Measurements from ENCODE around the gene CCDC185. TPM values are rescaled to one million over a fixed set of nuclear protein-coding genes. Genes with fewer than 3 reads are reported as not detected.

The CCDC185 gene
- polyA plus RNA-seq, 3 donors, result not detected

DNA sequence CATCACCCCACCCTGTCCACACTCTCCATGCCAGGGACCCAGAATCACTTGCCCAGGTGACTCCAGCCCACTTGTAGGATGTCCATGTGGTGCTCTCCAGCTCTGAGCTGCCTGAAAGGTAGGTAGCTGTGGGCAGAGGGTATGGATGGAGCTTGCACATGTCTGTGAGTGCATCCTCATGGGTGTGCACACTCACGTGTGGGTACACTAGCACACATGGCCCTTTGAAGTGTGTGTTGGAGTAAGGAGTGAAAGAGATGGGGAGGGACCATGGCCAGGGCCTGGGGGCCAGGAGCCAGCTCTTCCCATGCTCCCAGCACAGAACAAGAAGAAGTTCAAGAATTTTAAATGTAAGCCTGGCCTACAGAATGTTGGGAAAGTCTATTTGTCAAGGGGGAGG is 50.2 kb downstream of the CCDC185 start:
- WGBS (ENCODE audit: insufficient coverage), result 100% methylated on average over 1 of the region's 1 CpG
- Mint-ChIP-seq H3K9me3 (peaks cover 31 to 51% (median 41%) of the 10 kb centered on the region in 7 donors), H3K27ac (no peak overlapping the region), H3K27me3 (ENCODE audit: low read depth in 3 of 3) (peaks cover 2% of the 10 kb centered on the region in 3 donors), H3K36me3 (no peaks in the 10 kb centered on the region), H3K4me3 (no peak overlapping the region), H3K4me1 (no peaks in the 10 kb centered on the region)
- H4K20me1 ChIP-seq (ENCODE audit: insufficient read depth, low read length), result no peaks in the 10 kb centered on the region
- TF ChIP-seq, protein P1, sequence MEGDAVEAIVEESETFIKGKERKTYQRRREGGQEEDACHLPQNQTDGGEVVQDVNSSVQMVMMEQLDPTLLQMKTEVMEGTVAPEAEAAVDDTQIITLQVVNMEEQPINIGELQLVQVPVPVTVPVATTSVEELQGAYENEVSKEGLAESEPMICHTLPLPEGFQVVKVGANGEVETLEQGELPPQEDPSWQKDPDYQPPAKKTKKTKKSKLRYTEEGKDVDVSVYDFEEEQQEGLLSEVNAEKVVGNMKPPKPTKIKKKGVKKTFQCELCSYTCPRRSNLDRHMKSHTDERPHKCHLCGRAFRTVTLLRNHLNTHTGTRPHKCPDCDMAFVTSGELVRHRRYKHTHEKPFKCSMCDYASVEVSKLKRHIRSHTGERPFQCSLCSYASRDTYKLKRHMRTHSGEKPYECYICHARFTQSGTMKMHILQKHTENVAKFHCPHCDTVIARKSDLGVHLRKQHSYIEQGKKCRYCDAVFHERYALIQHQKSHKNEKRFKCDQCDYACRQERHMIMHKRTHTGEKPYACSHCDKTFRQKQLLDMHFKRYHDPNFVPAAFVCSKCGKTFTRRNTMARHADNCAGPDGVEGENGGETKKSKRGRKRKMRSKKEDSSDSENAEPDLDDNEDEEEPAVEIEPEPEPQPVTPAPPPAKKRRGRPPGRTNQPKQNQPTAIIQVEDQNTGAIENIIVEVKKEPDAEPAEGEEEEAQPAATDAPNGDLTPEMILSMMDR (IDR thresholded peaks at IDR 0.05), result no peak
- H3K4me2 ChIP-seq (replicated peaks; ENCODE audit: extremely low read depth, low read length, poor library complexity, severe bottlenecking), result no peak overlapping the region
- H3K9me3 ChIP-seq (replicated peaks in 1 of 2; ENCODE audit: control insufficient read depth in 1 of 2, insufficient read depth in 1 of 2, low read length in 2 of 2), result peaks cover 22 to 26% of the 10 kb centered on the region in 2 donors
- H3K36me3 ChIP-seq (replicated peaks in 1 of 2; ENCODE audit: control insufficient read depth in 1 of 2, insufficient read depth in 2 of 2, low read length in 2 of 2), result no peaks in the 10 kb centered on the region
- no peak for DNase-seq
- H2AFZ ChIP-seq (ENCODE audit: insufficient read depth, low read depth, low read length, poor library complexity, severe bottlenecking), result no peak overlapping the region
- no peak overlapping the region for H3K27ac ChIP-seq (ENCODE audit: low read depth in 1 of 2, low read length in 2 of 2)
- no peaks in the 10 kb centered on the region for H3K27me3 ChIP-seq (ENCODE audit: control insufficient read depth in 2 of 2, insufficient read depth in 2 of 2, low read length in 2 of 2)
- H3K79me2 ChIP-seq (ENCODE audit: insufficient read depth, low read length), result no peaks in the 10 kb centered on the region
- H3K9ac ChIP-seq (ENCODE audit: insufficient read depth, low read length, poor library complexity, severe bottlenecking), result no peak overlapping the region
- H3K4me1 ChIP-seq (ENCODE audit: control insufficient read depth in 1 of 2, insufficient read depth in 2 of 2, low read length in 2 of 2), result no peaks in the 10 kb centered on the region
- H3K4me3 ChIP-seq (replicated peaks in 1 of 3; ENCODE audit: low read depth in 2 of 3, low read length in 3 of 3), result no peak overlapping the region
- intact Hi-C loops (cut with micrococcal nuclease), result no loop called here

DNA sequence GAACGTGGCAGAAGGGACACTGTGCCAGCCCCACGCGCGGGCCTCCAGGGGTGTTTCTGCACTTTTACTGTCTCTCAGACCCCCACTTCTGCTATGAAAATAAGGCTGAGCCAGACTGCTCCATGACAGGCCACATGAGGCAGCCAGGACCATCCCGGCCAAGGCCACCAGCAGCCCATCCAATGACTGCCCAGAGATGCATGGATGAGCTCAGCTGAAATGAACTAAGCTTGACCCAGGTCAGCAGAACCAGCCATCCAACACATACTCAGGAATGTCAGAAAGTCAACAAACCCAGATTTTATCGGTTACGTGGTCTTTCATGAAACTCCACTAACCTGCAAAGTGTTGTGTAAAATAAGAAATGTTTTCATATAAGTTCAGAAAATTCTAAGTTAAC is 51.2 kb downstream of the CCDC185 start:
- H3K27ac ChIP-seq (ENCODE audit: low read depth in 1 of 2, low read length in 2 of 2), result no peak overlapping the region
- TF ChIP-seq, protein P1 (IDR thresholded peaks at IDR 0.05), result no peak
- Mint-ChIP-seq H3K36me3 (no peaks in the 10 kb centered on the region), H3K4me1 (no peaks in the 10 kb centered on the region), H3K4me3 (no peak overlapping the region), H3K27me3 (ENCODE audit: low read depth in 3 of 3) (peaks cover 2 to 3% (median 2%) of the 10 kb centered on the region in 3 donors), H3K27ac (peak overlapping the region in 1 of 7 donors; percentile 3), H3K9me3 (peaks cover 31 to 51% (median 43%) of the 10 kb centered on the region in 7 donors)
- 100% methylated on average over 4 of the region's 7 CpGs for WGBS (ENCODE audit: insufficient coverage)
- no peak overlapping the region for H2AFZ ChIP-seq (ENCODE audit: insufficient read depth, low read depth, low read length, poor library complexity, severe bottlenecking)
- no peaks in the 10 kb centered on the region for H3K4me1 ChIP-seq (ENCODE audit: control insufficient read depth in 1 of 2, insufficient read depth in 2 of 2, low read length in 2 of 2)
- H3K36me3 ChIP-seq (replicated peaks in 1 of 2; ENCODE audit: control insufficient read depth in 1 of 2, insufficient read depth in 2 of 2, low read length in 2 of 2), result no peaks in the 10 kb centered on the region
- intact Hi-C loops (cut with micrococcal nuclease), result no loop called here
- H4K20me1 ChIP-seq (ENCODE audit: insufficient read depth, low read length), result no peaks in the 10 kb centered on the region
- no peak for DNase-seq
- peaks cover 22 to 26% of the 10 kb centered on the region in 2 donors for H3K9me3 ChIP-seq (replicated peaks in 1 of 2; ENCODE audit: control insufficient read depth in 1 of 2, insufficient read depth in 1 of 2, low read length in 2 of 2)
- H3K4me3 ChIP-seq (replicated peaks in 1 of 3; ENCODE audit: low read depth in 2 of 3, low read length in 3 of 3), result no peak overlapping the region
- no peak overlapping the region for H3K9ac ChIP-seq (ENCODE audit: insufficient read depth, low read length, poor library complexity, severe bottlenecking)
- H3K79me2 ChIP-seq (ENCODE audit: insufficient read depth, low read length), result no peaks in the 10 kb centered on the region
- H3K27me3 ChIP-seq (ENCODE audit: control insufficient read depth in 2 of 2, insufficient read depth in 2 of 2, low read length in 2 of 2), result no peaks in the 10 kb centered on the region
- no peak overlapping the region for H3K4me2 ChIP-seq (replicated peaks; ENCODE audit: extremely low read depth, low read length, poor library complexity, severe bottlenecking)

Small RNA genes within 50 kb of the gene (small RNA-seq; reads per million reads assigned to genes)
- not detected for gene RNU4-57P (ENCODE audit: insufficient read length, low read depth)

Other genes starting within 250 kb of the CCDC185 start
- gene SUSD4, start 29.2 kb upstream of the CCDC185 start, polyA plus RNA-seq, result under 1 TPM; 0.34 to 0.92 (median 0.50) TPM

Data from CD14-positive monocyte (primary cell).